ENCODE data around the gene SRF. TPM values are rescaled to one million over a fixed set of nuclear protein-coding genes. Genes with fewer than 3 reads are reported as not detected.

The SRF gene
- polyA plus RNA-seq, 3 donors = 29.5 to 32.8 (median 30.6) TPM

Other genes with a start within 250 kb of the SRF start
- 10 to 100 TPM; 59.3 to 64.7 (median 61.3) TPM for gene CNPY3, start 241.8 kb upstream of the SRF start, polyA plus RNA-seq (ENCODE audit: insufficient read length in 3 of 3)
- under 1 TPM; 0.53 to 0.64 (median 0.57) TPM for gene GNMT, start 210.5 kb upstream of the SRF start, polyA plus RNA-seq (ENCODE audit: insufficient read length in 3 of 3)
- gene PEX6, start 192.1 kb upstream of the SRF start, polyA plus RNA-seq (ENCODE audit: insufficient read length in 3 of 3) = 10 to 100 TPM; 18.1 to 20.0 (median 18.7) TPM
- gene PPP2R5D, start 186.7 kb upstream of the SRF start, polyA plus RNA-seq (ENCODE audit: insufficient read length in 3 of 3) = 10 to 100 TPM; 67.5 to 73.5 (median 70.1) TPM
- gene MEA1, start 157.3 kb upstream of the SRF start, polyA plus RNA-seq (ENCODE audit: insufficient read length in 3 of 3) = 10 to 100 TPM; 85.5 to 99.0 (median 96.2) TPM
- 100 to 1,000 TPM in 1 of 3 donors, 10 to 100 TPM in 2; 90.5 to 104 (median 92.2) TPM for gene KLHDC3, start 157.0 kb upstream of the SRF start, polyA plus RNA-seq (ENCODE audit: insufficient read length in 3 of 3)
- 10 to 100 TPM; 58.7 to 62.8 (median 60.7) TPM for gene RRP36, start 149.6 kb upstream of the SRF start, polyA plus RNA-seq (ENCODE audit: insufficient read length in 3 of 3)
- 10 to 100 TPM; 46.6 to 51.4 (median 47.1) TPM for gene CUL7, start 117.4 kb upstream of the SRF start, polyA plus RNA-seq (ENCODE audit: insufficient read length in 3 of 3)
- 10 to 100 TPM; 53.4 to 54.4 (median 54.2) TPM for gene MRPL2, start 111.8 kb upstream of the SRF start, polyA plus RNA-seq (ENCODE audit: insufficient read length in 3 of 3)
- gene KLC4, start 111.6 kb upstream of the SRF start, polyA plus RNA-seq (ENCODE audit: insufficient read length in 3 of 3) = 10 to 100 TPM; 46.8 to 54.1 (median 51.8) TPM
- 100 to 1,000 TPM; 223 to 242 (median 227) TPM for gene PTK7, start 95.0 kb upstream of the SRF start, polyA plus RNA-seq (ENCODE audit: insufficient read length in 3 of 3)
- 10 to 100 TPM; 26.5 to 29.5 (median 28.6) TPM for gene CUL9, start 10.9 kb downstream of the SRF start, polyA plus RNA-seq (ENCODE audit: insufficient read length in 3 of 3)
- gene DNPH1, start 58.2 kb downstream of the SRF start, polyA plus RNA-seq (ENCODE audit: insufficient read length in 3 of 3) = 10 to 100 TPM; 47.0 to 64.4 (median 49.4) TPM
- under 1 TPM; 0.27 to 0.29 (median 0.28) TPM for gene TTBK1, start 72.2 kb downstream of the SRF start, polyA plus RNA-seq (ENCODE audit: insufficient read length in 3 of 3)
- gene SLC22A7, start 127.0 kb downstream of the SRF start, polyA plus RNA-seq (ENCODE audit: insufficient read length in 3 of 3) = 1 to 10 TPM in 1 of 3 donors, under 1 TPM in 2; 0.25 to 2.0 (median 0.75) TPM
- gene CRIP3, start 137.6 kb downstream of the SRF start, polyA plus RNA-seq (ENCODE audit: insufficient read length in 3 of 3) = 1 to 10 TPM; 2.6 to 3.2 (median 2.8) TPM
- 10 to 100 TPM; 24.8 to 30.9 (median 27.0) TPM for gene ZNF318, start 198.4 kb downstream of the SRF start, polyA plus RNA-seq (ENCODE audit: insufficient read length in 3 of 3)